GM21723 (cell line): ENCODE results near the gene ACE.

ENCODE experiments used
- ATAC-seq: cut with Tn5 transposase; IDR thresholded peaks from one replicate; pipeline ENCODE4 v1.9.1; 2021; ENCODE audit warnings: mild to moderate bottlenecking, moderate library complexity; ENCODE audit not compliant: unreplicated experiment

Gene ACE

GRCh38 chr17:63534816-63535455 is 58.1 kb downstream of the ACE start:
- ATAC-seq: no peak

GRCh38 chr17:63535640-63536039 is 58.8 kb downstream of the ACE start:
- no peak for ATAC-seq

- ATAC-seq: no peak
Measured at GRCh38 chr17:63537001-63537400, 60.1 kb downstream of the ACE start.

GRCh38 chr17:63537991-63538692 is 61.3 kb downstream of the ACE start:
- ATAC-seq: no peak

GRCh38 chr17:63538693-63539595 is 62.1 kb downstream of the ACE start:
- no peak for ATAC-seq

GRCh38 chr17:63540590-63540989 is 63.7 kb downstream of the ACE start:
- ATAC-seq: no peak

GRCh38 chr17:63542218-63542545 is 65.3 kb downstream of the ACE start:
- ATAC-seq: no peak

GRCh38 chr17:63542942-63543821 is 66.3 kb downstream of the ACE start:
- no peak for ATAC-seq

- no peak for ATAC-seq
Measured at GRCh38 chr17:63543822-63544420, 67.1 kb downstream of the ACE start.

GRCh38 chr17:63544467-63545301 is 67.8 kb downstream of the ACE start:
- no peak for ATAC-seq

- ATAC-seq: no peak
Measured at GRCh38 chr17:63546308-63547082, 69.6 kb downstream of the ACE start.

- no peak for ATAC-seq
Measured at GRCh38 chr17:63547083-63547523, 70.2 kb downstream of the ACE start.
